HG03378 (cell line): ENCODE data around the gene PLEKHH3.
"Not testable (repeated sequence)": the region's sequence is repeated elsewhere in the genome, so short reads cannot be mapped to it uniquely, and the experiment has no call there.

ENCODE experiments used
- ATAC-seq: cut with Tn5 transposase; IDR thresholded peaks from one replicate; pipeline ENCODE4 v1.9.1; 2021; ENCODE audit warnings: mild to moderate bottlenecking, moderate library complexity; ENCODE audit not compliant: unreplicated experiment

Gene PLEKHH3

DNA sequence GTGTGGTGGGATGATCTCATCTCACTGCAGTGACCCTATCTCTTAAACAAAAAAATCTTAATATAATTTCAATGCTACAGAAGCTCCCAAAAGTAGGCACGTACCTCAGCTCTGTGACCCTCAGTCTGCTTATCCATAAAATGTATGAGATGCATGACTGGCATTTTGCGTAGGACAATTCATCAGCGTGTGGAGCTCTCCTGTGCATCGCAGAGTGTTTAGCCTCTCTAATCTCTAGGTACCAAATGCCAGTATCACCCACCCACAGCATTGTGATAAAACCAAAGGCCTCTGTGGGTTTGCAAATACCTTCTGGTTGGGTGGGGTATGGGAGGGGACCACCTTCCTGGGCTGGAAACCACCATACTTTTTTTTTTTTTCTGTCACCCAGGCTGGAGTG is 36.7 kb downstream of the PLEKHH3 start:
- ATAC-seq = no peak

DNA sequence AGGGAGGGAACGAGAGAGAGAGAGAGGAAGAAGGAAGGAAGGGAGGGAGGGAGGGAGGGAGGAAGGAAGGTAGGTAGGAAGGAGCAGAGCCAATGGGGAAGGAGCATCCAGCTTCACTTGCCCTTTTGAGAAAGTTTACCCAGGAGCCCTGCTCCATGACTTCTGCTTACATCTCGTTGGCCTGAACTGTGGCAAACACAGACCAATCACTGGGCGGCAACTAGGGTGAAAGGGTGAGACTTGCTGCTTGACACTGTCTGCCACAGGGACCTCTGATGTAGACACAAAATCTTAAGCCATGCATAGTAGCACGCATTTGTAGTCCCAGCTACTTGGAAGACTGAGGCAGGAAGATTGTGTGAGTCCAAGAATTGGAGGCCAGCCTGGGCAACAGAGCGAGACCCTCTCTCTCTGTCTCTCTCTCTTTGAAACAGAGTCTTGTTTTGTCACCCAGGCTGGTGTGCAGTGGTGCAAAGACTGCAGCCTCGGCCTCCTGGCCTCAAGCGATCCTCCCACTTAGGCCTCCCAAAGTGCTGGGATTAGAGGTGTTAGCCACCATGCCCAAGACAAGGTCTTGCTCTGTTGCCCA is 37.2 kb downstream of the PLEKHH3 start:
- no peak for ATAC-seq

DNA sequence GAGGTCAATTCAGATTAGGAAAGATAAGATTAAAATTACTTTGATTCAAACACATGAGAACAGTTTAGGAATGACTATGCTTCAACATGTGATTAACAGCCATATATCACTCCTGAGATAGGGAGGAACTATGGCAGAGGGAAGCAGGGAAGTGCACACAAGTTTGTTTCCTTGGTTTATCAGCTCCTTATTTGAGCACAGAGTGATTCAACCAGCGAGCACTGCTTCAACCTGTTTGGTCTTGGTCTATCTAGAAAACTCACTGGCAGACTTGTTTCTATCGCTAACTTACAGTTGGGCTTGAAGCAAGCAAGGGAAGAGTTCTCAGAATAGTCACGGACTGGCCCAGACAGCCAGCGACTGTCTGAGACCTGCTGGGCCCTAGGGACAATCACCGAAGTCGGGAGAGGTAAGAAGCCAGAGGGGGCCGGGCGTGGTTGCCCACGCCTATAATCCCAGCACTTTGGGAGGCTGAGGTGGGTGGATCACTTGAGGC is 43.8 kb downstream of the PLEKHH3 start:
- no peak for ATAC-seq

DNA sequence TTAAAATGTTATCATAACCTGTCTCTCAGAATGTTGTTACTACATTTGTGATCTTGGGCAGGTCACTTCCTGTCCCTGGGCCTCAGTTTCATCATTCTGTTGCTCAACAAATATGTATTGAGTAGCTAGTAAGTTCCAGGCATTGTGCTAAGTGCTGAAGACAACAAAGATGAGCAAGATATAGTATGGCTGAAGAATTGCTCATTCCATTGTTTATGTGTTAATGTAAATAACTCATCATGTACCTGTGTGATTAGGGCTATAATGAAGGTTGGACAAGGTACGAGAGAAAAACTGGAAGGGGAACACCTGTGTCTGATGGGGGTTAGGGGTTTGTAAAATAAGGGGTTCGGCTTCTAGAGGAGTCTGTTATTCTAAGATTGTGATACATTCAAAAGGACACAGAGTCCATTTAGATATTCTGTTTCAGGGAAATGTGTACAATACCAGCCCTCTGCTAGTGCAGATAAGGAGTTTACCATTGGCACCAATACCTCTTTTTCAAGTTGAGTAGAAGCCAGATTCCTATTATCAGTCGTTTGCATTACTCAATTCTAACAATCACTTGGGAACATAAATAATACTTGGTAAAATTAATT is 47.3 kb downstream of the PLEKHH3 start:
- ATAC-seq = no peak

DNA sequence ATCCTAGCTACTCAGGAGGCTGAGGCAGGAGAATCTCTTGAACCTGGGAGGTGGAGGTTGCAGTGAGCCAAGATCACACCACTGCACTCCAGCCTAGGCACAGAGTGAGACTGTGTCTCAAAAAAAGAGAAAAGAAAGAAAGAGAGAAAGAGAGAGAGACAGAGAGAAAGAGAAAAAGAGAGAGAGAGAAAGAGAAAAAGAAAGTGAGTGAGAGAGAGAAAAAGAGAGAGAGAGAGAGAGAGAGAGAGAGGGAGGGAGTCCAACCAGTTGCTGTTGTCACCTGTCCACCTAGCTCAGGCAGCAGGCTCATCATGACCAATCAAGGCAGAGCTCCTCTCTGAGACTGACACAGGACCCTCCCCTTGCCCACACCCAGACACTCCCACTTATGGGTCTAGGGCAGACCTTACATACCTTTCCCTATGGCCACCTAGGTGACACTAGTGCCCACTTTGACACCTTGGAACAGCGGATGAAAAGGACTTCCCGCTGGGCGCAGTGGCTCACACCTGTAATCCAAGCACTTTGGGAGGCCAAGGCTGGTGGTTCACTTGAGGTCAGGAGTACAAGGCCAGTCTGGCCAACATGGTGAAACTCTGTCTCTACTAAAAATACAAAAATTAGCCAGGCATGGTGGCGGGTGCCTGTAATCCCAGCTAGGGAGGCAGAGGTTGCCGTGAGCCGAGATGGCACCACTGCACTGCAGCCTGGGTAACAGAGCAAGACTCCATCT is 49.6 kb downstream of the PLEKHH3 start:
- not testable (repeated sequence) for ATAC-seq

DNA sequence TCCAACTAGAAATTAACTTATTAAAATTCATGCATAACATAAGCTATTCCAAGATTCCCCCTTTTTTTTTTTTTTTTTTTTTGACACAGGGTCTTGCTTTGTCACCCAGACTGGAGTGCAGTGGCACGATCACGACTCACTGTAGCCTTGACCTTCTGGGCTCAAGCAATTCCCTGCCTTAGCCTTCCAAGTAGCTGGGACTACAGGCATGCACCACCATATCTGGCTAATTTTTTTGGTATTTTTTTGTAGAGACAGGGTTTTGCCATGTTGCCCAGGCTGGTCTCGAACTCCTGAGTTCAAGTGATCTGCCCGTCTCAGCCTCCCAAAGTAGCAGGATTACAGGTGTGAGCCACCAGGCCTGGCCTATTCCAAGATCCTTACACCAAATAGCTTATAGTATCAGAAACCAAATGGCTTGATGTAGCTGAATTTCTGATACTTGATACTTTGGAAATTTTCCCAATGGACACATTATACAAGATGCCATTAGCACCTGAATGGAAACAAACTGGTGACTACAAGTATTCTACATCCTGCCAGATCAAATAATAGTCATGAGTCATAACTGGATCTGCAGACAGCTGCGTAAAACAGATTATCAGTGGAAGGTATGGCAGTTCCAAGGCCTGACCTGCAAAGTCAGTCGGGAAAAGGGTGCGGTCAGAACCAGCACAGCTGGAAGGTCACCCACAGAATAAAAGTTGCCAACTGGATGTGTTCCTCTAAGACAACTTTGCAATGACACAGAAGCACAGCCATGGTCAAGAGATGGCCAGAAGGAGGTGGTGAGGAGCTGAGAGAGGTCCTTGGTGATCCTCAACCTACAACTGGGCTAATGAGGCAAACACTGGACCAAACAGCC is 52.8 kb downstream of the PLEKHH3 start:
- ATAC-seq = no peak

DNA sequence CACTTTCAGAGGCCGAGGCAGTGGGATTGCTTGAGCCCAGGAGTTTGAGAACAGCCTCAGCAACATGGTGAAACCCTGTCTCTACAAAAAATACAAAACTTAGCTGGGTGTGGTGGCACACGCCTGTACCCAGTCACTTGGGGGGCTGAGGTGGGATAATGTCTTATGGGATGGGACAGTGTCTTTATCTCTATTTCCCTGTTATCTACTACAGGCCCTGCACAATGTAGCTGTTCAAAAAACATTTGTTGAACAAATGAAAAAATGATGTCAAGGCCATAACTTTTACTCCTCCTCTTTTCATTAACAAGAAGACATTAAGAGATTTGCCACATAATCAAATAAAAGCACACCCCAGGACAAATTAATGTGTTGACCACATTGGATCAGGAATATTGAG is 53.5 kb downstream of the PLEKHH3 start:
- no peak for ATAC-seq

DNA sequence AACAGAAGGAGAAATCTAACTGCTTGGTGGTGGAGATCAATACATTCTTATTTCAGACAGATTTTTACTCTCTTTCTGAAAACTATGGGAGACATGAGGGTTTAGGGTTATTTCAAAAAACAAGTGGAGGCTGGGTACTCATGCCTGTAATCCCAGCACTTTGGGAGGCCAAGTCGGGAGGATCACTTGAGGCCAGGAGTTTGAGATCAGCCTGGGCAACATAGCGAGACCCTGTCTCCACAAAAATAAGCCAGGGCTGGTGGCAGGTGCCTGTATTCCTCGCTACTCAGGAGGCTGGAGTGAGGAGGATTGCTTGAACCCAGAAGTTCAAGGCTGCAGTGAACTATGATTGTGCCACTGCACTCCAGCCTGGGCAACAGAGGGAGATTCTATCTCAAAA is 54.8 kb downstream of the PLEKHH3 start:
- ATAC-seq = not testable (repeated sequence)

DNA sequence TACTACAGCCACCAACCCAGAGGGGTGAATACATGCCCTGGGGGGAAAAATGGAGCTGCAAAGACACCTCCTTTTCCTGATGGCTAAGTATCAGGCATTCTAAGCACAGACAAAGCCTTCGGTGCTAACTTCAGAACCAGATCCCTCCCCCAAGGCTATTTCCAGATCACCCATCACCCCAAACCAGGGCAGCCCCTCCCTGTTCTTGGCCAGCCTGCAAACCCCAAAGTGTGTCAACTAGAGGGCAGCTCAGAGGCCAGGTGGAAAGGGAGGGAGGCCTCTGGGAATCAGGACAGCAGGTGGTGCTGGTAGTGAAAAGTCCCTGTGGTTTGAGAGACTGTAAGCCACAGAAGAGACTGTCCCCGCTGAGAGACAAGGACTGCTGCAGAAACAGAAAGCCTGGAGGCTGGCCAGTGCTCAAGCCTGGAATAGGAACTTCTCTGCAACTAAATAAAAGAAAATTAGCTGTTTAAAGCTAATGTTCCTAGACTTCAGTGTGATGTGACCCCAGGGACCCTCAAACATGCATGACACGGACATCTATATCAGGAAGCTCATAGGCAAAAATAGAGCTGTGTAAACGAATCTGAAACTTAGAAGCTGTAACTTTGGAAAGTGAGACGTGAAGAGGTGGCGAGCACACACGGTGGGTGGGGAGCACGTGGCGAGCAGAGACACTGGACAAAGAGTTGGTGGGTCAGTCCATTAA is 58.2 kb downstream of the PLEKHH3 start:
- peak; percentile 58 for ATAC-seq

DNA sequence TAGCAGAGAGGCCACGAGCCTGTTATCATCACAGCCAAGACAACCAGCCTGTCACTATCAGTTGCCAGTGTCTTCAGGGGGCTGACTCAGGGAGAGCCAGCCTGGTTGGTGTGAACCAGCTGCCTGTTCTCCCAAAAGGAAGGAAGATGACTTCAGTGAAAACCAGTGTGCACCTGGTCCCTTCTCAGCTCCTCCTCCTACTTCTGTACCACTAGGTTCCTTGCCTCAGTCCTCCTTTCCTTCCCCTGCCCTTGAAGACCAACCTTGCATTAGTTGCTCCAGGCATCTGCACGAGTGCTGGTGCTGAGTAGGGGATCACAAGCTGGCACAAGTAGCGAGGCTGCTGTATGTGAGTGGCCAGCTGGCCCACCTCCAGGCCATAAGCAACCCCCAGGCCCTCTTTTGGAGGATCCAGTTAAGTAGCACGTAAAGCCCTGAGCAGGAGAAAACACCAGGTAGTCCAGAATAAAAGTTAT is 58.8 kb downstream of the PLEKHH3 start:
- ATAC-seq = no peak
